Measurements from ENCODE around the gene GRIA3.
"Not testable (repeated sequence)": the region's sequence is repeated elsewhere in the genome, so short reads cannot be mapped to it uniquely, and the experiment has no call there.

GRIA3 gene

GRCh38 chrX:123330229-123330942 lies 146.3 kb downstream of the GRIA3 start:
- H3K4me3 ChIP-seq (ENCODE audit: low read length), result no peak overlapping the region
- no peak for DNase-seq (ENCODE audit: low read depth, low spot score)

- no peak for DNase-seq (ENCODE audit: low read depth, low spot score)
Measured at GRCh38 chrX:123331349-123331748, 147.3 kb downstream of the GRIA3 start.

DNA sequence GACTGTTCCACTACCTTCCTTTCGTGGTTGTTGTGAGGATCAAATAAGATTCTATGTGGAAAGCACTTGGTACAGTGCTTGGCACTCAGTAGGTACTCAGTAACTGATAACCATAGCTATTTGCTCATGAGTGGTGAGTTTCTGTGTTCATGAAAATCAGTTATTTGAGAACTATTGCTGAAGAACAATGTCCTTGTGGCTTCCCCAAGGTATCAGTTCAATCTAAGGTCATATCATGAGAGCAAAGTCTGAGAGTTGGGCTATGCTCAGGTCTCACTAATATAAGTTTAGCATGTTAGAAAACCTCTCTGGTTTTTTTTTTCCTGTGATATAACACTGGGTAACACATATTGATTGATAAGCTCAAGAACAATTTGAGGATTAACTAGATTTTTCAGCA lies 147.8 kb downstream of the GRIA3 start:
- no peak for DNase-seq (ENCODE audit: low read depth, low spot score)
- no peak overlapping the region for H3K4me3 ChIP-seq (ENCODE audit: low read length)

More at GRCh38 chrX:123331349-123331748, 147.3 kb downstream of the GRIA3 start:
- no peak overlapping the region for H3K4me3 ChIP-seq (ENCODE audit: low read length)

- DNase-seq (ENCODE audit: low read depth, low spot score), result no peak
Measured at GRCh38 chrX:123336666-123337065, 152.6 kb downstream of the GRIA3 start.

GRCh38 chrX:123337886-123338639 lies 154.0 kb downstream of the GRIA3 start:
- no peak for DNase-seq (ENCODE audit: low read depth, low spot score)
- H3K4me3 ChIP-seq (ENCODE audit: low read length), result no peak overlapping the region

More at GRCh38 chrX:123336666-123337065, 152.6 kb downstream of the GRIA3 start:
- no peak overlapping the region for H3K4me3 ChIP-seq (ENCODE audit: low read length)

DNA sequence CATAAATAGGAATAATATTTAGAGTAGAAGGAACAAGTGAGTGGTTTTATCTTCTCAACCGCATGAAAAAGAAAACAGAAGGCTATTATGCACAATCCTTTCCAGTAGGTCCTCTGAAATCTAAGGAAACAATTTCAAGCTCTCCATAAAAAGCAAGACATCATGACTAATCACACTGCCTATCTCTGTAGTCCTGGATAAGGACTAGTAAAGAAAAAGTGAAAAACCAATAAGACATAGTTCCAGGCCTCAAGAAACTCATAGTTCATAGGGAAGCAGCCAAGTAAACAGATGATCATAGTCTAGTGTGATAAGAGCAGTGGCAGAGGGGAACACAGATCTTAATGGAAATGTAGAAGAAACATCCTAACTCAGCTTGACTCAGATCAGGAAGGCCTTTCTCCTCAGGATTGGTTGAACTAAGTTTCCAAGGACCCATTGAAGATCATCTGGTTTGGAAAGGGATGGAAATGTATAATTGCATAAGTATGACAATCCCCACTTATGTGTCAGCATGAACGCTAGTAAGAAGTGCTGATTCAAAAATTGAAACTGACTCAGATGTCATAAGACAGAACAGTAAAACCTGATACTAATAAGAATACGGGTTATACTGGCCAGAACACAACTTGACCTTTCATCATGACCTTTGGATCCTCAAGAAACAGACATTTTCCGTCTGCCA lies 155.3 kb downstream of the GRIA3 start:
- no peak for DNase-seq (ENCODE audit: low read depth, low spot score)
- no peak overlapping the region for H3K4me3 ChIP-seq (ENCODE audit: low read length)

DNA sequence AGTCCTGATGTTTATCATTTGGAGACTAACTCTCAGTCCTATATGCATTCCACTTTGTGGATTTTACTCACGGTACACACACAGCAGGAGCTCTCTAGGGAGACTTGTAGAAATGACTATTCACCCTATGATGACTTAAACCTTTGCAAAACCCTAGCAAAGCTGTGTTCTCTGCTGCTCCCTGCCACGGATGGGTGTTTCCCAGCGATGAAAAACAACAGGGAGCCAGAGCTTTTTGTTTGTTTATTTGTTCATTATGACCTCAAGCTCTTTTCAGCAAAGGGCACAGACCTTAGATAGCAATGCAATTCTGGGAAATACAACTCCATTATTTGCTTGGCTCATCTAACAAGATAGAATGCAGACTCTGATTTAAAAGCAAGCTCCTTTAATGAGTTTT lies 156.6 kb downstream of the GRIA3 start:
- H3K4me3 ChIP-seq (ENCODE audit: low read length), result no peak overlapping the region
- DNase-seq (ENCODE audit: low read depth, low spot score), result no peak

- no peak overlapping the region for H3K4me3 ChIP-seq (ENCODE audit: low read length)
- no peak for DNase-seq (ENCODE audit: low read depth, low spot score)
Measured at GRCh38 chrX:123348468-123348867, 164.4 kb downstream of the GRIA3 start.

- no peak for DNase-seq (ENCODE audit: low read depth, low spot score)
- H3K4me3 ChIP-seq (ENCODE audit: low read length), result no peak overlapping the region
Measured at GRCh38 chrX:123350226-123350625, 166.1 kb downstream of the GRIA3 start.

DNA sequence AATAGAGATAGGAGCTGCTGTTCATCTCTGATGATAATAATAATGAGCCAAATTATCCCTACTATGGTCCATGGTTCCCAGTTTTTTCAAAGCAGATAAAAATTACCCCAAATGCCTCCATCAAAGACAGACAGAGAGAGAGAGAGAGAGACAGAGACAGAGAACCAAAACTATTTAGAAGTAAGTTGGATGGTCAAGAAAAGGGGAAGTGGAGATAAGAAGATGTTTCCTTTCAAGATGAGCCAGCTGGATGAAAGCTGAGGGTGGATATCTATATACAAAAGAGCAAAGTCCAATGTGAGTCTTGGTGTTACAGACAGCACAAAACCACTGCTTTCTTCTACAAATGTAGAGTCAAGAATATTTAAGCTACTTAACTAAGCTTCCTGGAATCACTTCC lies 173.9 kb downstream of the GRIA3 start:
- no peak overlapping the region for H3K4me3 ChIP-seq (ENCODE audit: low read length)
- DNase-seq (ENCODE audit: low read depth, low spot score), result no peak

DNA sequence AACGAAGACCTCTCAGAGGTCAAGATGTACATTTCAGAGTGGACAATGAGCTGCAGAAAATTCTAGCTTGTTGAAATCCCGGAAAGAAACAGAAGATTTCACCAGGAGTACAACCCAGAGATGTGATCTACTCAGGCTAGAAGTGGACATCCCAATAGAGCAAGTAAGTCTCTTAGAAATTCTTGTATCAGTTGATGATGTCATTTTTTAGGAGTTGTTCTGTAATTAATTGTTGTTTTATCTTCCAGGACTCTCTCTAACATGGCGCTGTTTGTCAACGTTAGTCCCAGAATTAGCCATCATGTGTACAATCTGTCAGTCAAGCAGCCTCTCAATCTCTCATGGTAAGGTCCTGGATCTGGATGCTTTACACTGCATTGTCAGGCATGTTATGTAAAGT lies 174.4 kb downstream of the GRIA3 start:
- no peak for DNase-seq (ENCODE audit: low read depth, low spot score)
- H3K4me3 ChIP-seq (ENCODE audit: low read length), result no peak overlapping the region

GRCh38 chrX:123361371-123361770 lies 177.3 kb downstream of the GRIA3 start:
- no peak for DNase-seq (ENCODE audit: low read depth, low spot score)
- no peak overlapping the region for H3K4me3 ChIP-seq (ENCODE audit: low read length)

DNA sequence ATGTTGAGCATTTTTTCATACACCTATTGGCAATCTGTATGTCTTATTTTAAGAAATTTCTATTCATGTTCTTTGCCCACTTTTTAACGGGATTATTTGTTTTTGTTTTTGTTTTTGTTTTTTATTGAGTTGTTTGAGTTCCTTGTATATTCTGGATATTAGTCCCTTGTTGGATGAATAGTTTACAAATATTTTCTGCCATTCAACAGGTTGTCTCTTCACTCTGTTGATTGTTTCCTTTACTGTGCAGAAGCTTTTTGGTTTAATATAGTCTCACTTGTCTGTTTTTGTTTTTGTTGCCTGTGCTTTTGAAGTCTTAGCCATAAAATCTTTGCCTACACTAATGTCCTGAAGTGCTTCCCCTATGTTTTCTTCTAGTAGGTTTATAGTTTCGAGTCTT lies 202.1 kb downstream of the GRIA3 start:
- DNase-seq (ENCODE audit: low read depth, low spot score); H3K4me3 ChIP-seq (ENCODE audit: low read length): not testable (repeated sequence)

GRCh38 chrX:123392921-123393320 lies 208.8 kb downstream of the GRIA3 start:
- H3K4me3 ChIP-seq (ENCODE audit: low read length), result no peak overlapping the region
- DNase-seq (ENCODE audit: low read depth, low spot score), result no peak

DNA sequence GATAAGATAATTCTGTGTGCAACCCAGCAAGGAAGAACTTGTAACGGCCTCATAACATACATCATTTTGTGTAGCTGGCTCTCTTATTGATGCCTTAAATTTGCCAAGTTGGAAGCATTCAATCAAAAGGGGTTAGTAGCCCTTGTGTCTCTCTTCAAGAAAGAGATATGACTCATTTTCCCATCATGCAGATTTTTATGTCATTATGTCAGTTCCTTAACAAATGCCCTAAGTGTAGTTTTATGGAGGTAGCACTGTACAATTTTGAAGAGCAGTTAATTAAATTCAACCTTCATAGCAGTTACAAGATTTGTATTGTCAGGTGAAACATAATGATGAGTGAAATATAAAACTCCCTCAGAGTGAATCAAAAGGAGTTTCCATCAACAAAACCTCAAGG lies 215.6 kb downstream of the GRIA3 start:
- no peak overlapping the region for H3K4me3 ChIP-seq (ENCODE audit: low read length)
- no peak for DNase-seq (ENCODE audit: low read depth, low spot score)

GRCh38 chrX:123405231-123405630 lies 221.2 kb downstream of the GRIA3 start:
- no peak overlapping the region for H3K4me3 ChIP-seq (ENCODE audit: low read length)
- DNase-seq (ENCODE audit: low read depth, low spot score), result no peak

GRCh38 chrX:123408821-123409737 lies 225.0 kb downstream of the GRIA3 start:
- DNase-seq (ENCODE audit: low read depth, low spot score), result no peak
- H3K4me3 ChIP-seq (ENCODE audit: low read length), result no peak overlapping the region

GRCh38 chrX:123422875-123423274 lies 238.8 kb downstream of the GRIA3 start:
- DNase-seq (ENCODE audit: low read depth, low spot score), result no peak
- H3K4me3 ChIP-seq (ENCODE audit: low read length), result no peak overlapping the region

- no peak overlapping the region for H3K4me3 ChIP-seq (ENCODE audit: low read length)
- no peak for DNase-seq (ENCODE audit: low read depth, low spot score)
Measured at GRCh38 chrX:123424546-123424945, 240.5 kb downstream of the GRIA3 start.
